ENCODE measurements around the gene MEOX1.

Gene MEOX1

GRCh38 chr17:43683928-43684653 is 22.4 kb upstream of the MEOX1 start:
- H3K27ac ChIP-seq (ENCODE audit: low read depth, low read length): no peak overlapping the region
- H3K4me3 ChIP-seq (ENCODE audit: low read depth in 1 of 2, low read length in 2 of 2): no peak overlapping the region
- no peaks in the 10 kb centered on the region for H3K36me3 ChIP-seq (ENCODE audit: control insufficient read depth in 1 of 2, insufficient read depth in 2 of 2, low read length in 2 of 2)
- no peak overlapping the region for H3K9ac ChIP-seq (ENCODE audit: low read depth in 1 of 2, low read length in 2 of 2)
- peaks cover 6 to 10% of the 10 kb centered on the region in 2 donors for H3K4me1 ChIP-seq (ENCODE audit: control insufficient read depth in 1 of 2, insufficient read depth in 2 of 2, low read length in 2 of 2)
- H3K27me3 ChIP-seq (ENCODE audit: control insufficient read depth in 1 of 2, insufficient read depth in 2 of 2, low read length in 2 of 2): no peaks in the 10 kb centered on the region
- no peaks in the 10 kb centered on the region for H3K9me3 ChIP-seq (ENCODE audit: control insufficient read depth in 1 of 2, low read length in 2 of 2)

GRCh38 chr17:43680461-43680860 is 18.7 kb upstream of the MEOX1 start:
- Histone ChIP-seq H3K9me3 (ENCODE audit: control insufficient read depth in 1 of 2, low read length in 2 of 2) (no peaks in the 10 kb centered on the region), H3K36me3 (ENCODE audit: control insufficient read depth in 1 of 2, insufficient read depth in 2 of 2, low read length in 2 of 2) (no peaks in the 10 kb centered on the region), H3K27me3 (ENCODE audit: control insufficient read depth in 1 of 2, insufficient read depth in 2 of 2, low read length in 2 of 2) (no peaks in the 10 kb centered on the region), H3K4me3 (ENCODE audit: low read depth in 1 of 2, low read length in 2 of 2) (no peak overlapping the region), H3K27ac (ENCODE audit: low read depth, low read length) (no peak overlapping the region), H3K9ac (ENCODE audit: low read depth in 1 of 2, low read length in 2 of 2) (no peak overlapping the region), H3K4me1 (ENCODE audit: control insufficient read depth in 1 of 2, insufficient read depth in 2 of 2, low read length in 2 of 2) (peaks cover 18 to 19% of the 10 kb centered on the region in 2 donors)

- peaks cover 15 to 16% of the 10 kb centered on the region in 2 donors for H3K4me1 ChIP-seq (ENCODE audit: control insufficient read depth in 1 of 2, insufficient read depth in 2 of 2, low read length in 2 of 2)
Measured at GRCh38 chr17:43679911-43680310, 18.2 kb upstream of the MEOX1 start.

GRCh38 chr17:43679401-43679800 is 17.7 kb upstream of the MEOX1 start:
- H3K4me3 ChIP-seq (ENCODE audit: low read depth in 1 of 2, low read length in 2 of 2): no peak overlapping the region
- no peaks in the 10 kb centered on the region for H3K36me3 ChIP-seq (ENCODE audit: control insufficient read depth in 1 of 2, insufficient read depth in 2 of 2, low read length in 2 of 2)

More at GRCh38 chr17:43679911-43680310, 18.2 kb upstream of the MEOX1 start:
- H3K36me3 ChIP-seq (ENCODE audit: control insufficient read depth in 1 of 2, insufficient read depth in 2 of 2, low read length in 2 of 2): no peaks in the 10 kb centered on the region
- no peaks in the 10 kb centered on the region for H3K9me3 ChIP-seq (ENCODE audit: control insufficient read depth in 1 of 2, low read length in 2 of 2)
- no peak overlapping the region for H3K4me3 ChIP-seq (ENCODE audit: low read depth in 1 of 2, low read length in 2 of 2)
- H3K27me3 ChIP-seq (ENCODE audit: control insufficient read depth in 1 of 2, insufficient read depth in 2 of 2, low read length in 2 of 2): no peaks in the 10 kb centered on the region
- H3K27ac ChIP-seq (ENCODE audit: low read depth, low read length): no peak overlapping the region
- no peak overlapping the region for H3K9ac ChIP-seq (ENCODE audit: low read depth in 1 of 2, low read length in 2 of 2)

GRCh38 chr17:43676471-43676870 is 14.7 kb upstream of the MEOX1 start:
- Histone ChIP-seq H3K4me1 (ENCODE audit: control insufficient read depth in 1 of 2, insufficient read depth in 2 of 2, low read length in 2 of 2) (peaks cover 9 to 12% of the 10 kb centered on the region in 2 donors), H3K36me3 (ENCODE audit: control insufficient read depth in 1 of 2, insufficient read depth in 2 of 2, low read length in 2 of 2) (no peaks in the 10 kb centered on the region), H3K9me3 (ENCODE audit: control insufficient read depth in 1 of 2, low read length in 2 of 2) (no peaks in the 10 kb centered on the region), H3K27me3 (ENCODE audit: control insufficient read depth in 1 of 2, insufficient read depth in 2 of 2, low read length in 2 of 2) (no peaks in the 10 kb centered on the region), H3K9ac (ENCODE audit: low read depth in 1 of 2, low read length in 2 of 2) (no peak overlapping the region), H3K27ac (ENCODE audit: low read depth, low read length) (no peak overlapping the region), H3K4me3 (ENCODE audit: low read depth in 1 of 2, low read length in 2 of 2) (no peak overlapping the region)

More at GRCh38 chr17:43679401-43679800, 17.7 kb upstream of the MEOX1 start:
- no peak overlapping the region for H3K9ac ChIP-seq (ENCODE audit: low read depth in 1 of 2, low read length in 2 of 2)
- no peaks in the 10 kb centered on the region for H3K9me3 ChIP-seq (ENCODE audit: control insufficient read depth in 1 of 2, low read length in 2 of 2)
- no peaks in the 10 kb centered on the region for H3K27me3 ChIP-seq (ENCODE audit: control insufficient read depth in 1 of 2, insufficient read depth in 2 of 2, low read length in 2 of 2)
- H3K27ac ChIP-seq (ENCODE audit: low read depth, low read length): no peak overlapping the region
- peaks cover 12 to 13% of the 10 kb centered on the region in 2 donors for H3K4me1 ChIP-seq (ENCODE audit: control insufficient read depth in 1 of 2, insufficient read depth in 2 of 2, low read length in 2 of 2)

- no peaks in the 10 kb centered on the region for H3K36me3 ChIP-seq (ENCODE audit: control insufficient read depth in 1 of 2, insufficient read depth in 2 of 2, low read length in 2 of 2)
- H3K4me1 ChIP-seq (ENCODE audit: control insufficient read depth in 1 of 2, insufficient read depth in 2 of 2, low read length in 2 of 2): peaks cover 24 to 26% of the 10 kb centered on the region in 2 donors
- no peaks in the 10 kb centered on the region for H3K9me3 ChIP-seq (ENCODE audit: control insufficient read depth in 1 of 2, low read length in 2 of 2)
- H3K27me3 ChIP-seq (ENCODE audit: control insufficient read depth in 1 of 2, insufficient read depth in 2 of 2, low read length in 2 of 2): no peaks in the 10 kb centered on the region
- no peak overlapping the region for H3K27ac ChIP-seq (ENCODE audit: low read depth, low read length)
- no peak overlapping the region for H3K9ac ChIP-seq (ENCODE audit: low read depth in 1 of 2, low read length in 2 of 2)
- no peak overlapping the region for H3K4me3 ChIP-seq (ENCODE audit: low read depth in 1 of 2, low read length in 2 of 2)
Measured at GRCh38 chr17:43674394-43674793, 12.7 kb upstream of the MEOX1 start.

- Histone ChIP-seq H3K27ac (ENCODE audit: low read depth, low read length) (no peak overlapping the region), H3K9me3 (ENCODE audit: control insufficient read depth in 1 of 2, low read length in 2 of 2) (no peaks in the 10 kb centered on the region), H3K4me1 (ENCODE audit: control insufficient read depth in 1 of 2, insufficient read depth in 2 of 2, low read length in 2 of 2) (peaks cover 25 to 26% of the 10 kb centered on the region in 2 donors), H3K4me3 (ENCODE audit: low read depth in 1 of 2, low read length in 2 of 2) (no peak overlapping the region), H3K9ac (ENCODE audit: low read depth in 1 of 2, low read length in 2 of 2) (no peak overlapping the region), H3K36me3 (ENCODE audit: control insufficient read depth in 1 of 2, insufficient read depth in 2 of 2, low read length in 2 of 2) (no peaks in the 10 kb centered on the region), H3K27me3 (ENCODE audit: control insufficient read depth in 1 of 2, insufficient read depth in 2 of 2, low read length in 2 of 2) (no peaks in the 10 kb centered on the region)
Measured at GRCh38 chr17:43673516-43674323, 12.0 kb upstream of the MEOX1 start.

GRCh38 chr17:43671755-43672519 is 10.2 kb upstream of the MEOX1 start:
- no peaks in the 10 kb centered on the region for H3K27me3 ChIP-seq (ENCODE audit: control insufficient read depth in 1 of 2, insufficient read depth in 2 of 2, low read length in 2 of 2)
- H3K9me3 ChIP-seq (ENCODE audit: control insufficient read depth in 1 of 2, low read length in 2 of 2): no peaks in the 10 kb centered on the region
- H3K4me3 ChIP-seq (ENCODE audit: low read depth in 1 of 2, low read length in 2 of 2): no peak overlapping the region
- H3K36me3 ChIP-seq (ENCODE audit: control insufficient read depth in 1 of 2, insufficient read depth in 2 of 2, low read length in 2 of 2): no peaks in the 10 kb centered on the region
- H3K27ac ChIP-seq (ENCODE audit: low read depth, low read length): no peak overlapping the region
- no peak overlapping the region for H3K9ac ChIP-seq (ENCODE audit: low read depth in 1 of 2, low read length in 2 of 2)
- H3K4me1 ChIP-seq (ENCODE audit: control insufficient read depth in 1 of 2, insufficient read depth in 2 of 2, low read length in 2 of 2): peaks cover 13 to 18% of the 10 kb centered on the region in 2 donors

- no peaks in the 10 kb centered on the region for H3K36me3 ChIP-seq (ENCODE audit: control insufficient read depth in 1 of 2, insufficient read depth in 2 of 2, low read length in 2 of 2)
- H3K9ac ChIP-seq (ENCODE audit: low read depth in 1 of 2, low read length in 2 of 2): no peak overlapping the region
- no peak overlapping the region for H3K4me3 ChIP-seq (ENCODE audit: low read depth in 1 of 2, low read length in 2 of 2)
- H3K4me1 ChIP-seq (ENCODE audit: control insufficient read depth in 1 of 2, insufficient read depth in 2 of 2, low read length in 2 of 2): peaks cover 13 to 18% of the 10 kb centered on the region in 2 donors
- H3K9me3 ChIP-seq (ENCODE audit: control insufficient read depth in 1 of 2, low read length in 2 of 2): no peaks in the 10 kb centered on the region
- no peak overlapping the region for H3K27ac ChIP-seq (ENCODE audit: low read depth, low read length)
- H3K27me3 ChIP-seq (ENCODE audit: control insufficient read depth in 1 of 2, insufficient read depth in 2 of 2, low read length in 2 of 2): no peaks in the 10 kb centered on the region
Measured at GRCh38 chr17:43671031-43671692, 9.4 kb upstream of the MEOX1 start.

Measured in duodenal mucosa (tissue), 2 donors.